ENCODE results near the gene TOMM70. TPM values are rescaled to one million over a fixed set of nuclear protein-coding genes. Genes with fewer than 3 reads are reported as not detected.
A peak's percentile ranks its signal among the peaks of the same experiment; 100 is the strongest.

Gene TOMM70
- polyA plus RNA-seq, 1 donor (not counting 4 experiments of a cell fraction or from before 2014, with no cell fraction given) = 40.8 TPM

DNA sequence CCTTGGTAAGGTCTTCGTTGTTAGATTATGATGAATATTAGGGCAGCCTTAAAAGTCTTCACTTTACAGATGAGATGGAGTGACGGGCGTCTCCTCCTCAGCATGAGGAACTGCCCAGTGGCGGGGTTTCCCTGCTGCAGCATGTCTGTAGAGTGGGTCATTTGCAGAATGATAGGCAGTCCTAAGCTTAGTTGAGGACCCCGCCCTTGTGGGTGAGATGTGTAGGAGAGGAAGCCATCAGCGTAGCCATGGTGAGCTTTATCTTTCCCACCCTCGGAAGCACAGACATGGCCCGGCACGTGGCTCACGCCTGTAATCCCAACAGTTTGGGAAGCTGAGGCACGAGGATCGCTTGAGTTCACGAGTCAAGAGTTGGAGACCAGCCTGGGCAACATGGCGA, 65.5 kb downstream of the TOMM70 start:
- peak overlapping the region; percentile 89 for H2AFZ ChIP-seq (ENCODE audit: control insufficient read depth, low read length)
- H3K36me3 ChIP-seq (ENCODE audit: control insufficient read depth in 2 of 2, extremely low read depth in 1 of 2, insufficient read depth in 2 of 2, low read length in 2 of 2) = peaks cover 0 to 15% of the 10 kb centered on the region in 2 experiments
- H3K9me3 ChIP-seq (ENCODE audit: control insufficient read depth, low read depth, low read length) = no peaks in the 10 kb centered on the region
- peak overlapping the region; percentile 98 for H3K4me2 ChIP-seq (ENCODE audit: control insufficient read depth, extremely low read depth, insufficient read depth, low read depth, low read length)
- H3K27me3 ChIP-seq (ENCODE audit: control insufficient read depth, extremely low read depth, insufficient read depth, low read length) = no peaks in the 10 kb centered on the region
- H4K20me1 ChIP-seq (ENCODE audit: control insufficient read depth, extremely low read depth, insufficient read depth, low read length) = no peaks in the 10 kb centered on the region
- H3K4me3 ChIP-seq (ENCODE audit: control insufficient read depth in 2 of 3, extremely low read depth in 1 of 3, insufficient read depth in 2 of 3, low read depth in 1 of 3, low read length in 3 of 3) = peak overlapping the region; percentile 70 to 93 (median 89)
- FAIRE-seq (no peak), DNase-seq (ENCODE audit: low read depth, low spot score) (no peak)
- H3K9me1 ChIP-seq (ENCODE audit: control insufficient read depth, extremely low read depth, insufficient read depth, low read length) = no peaks in the 10 kb centered on the region
- peaks cover 13% of the 10 kb centered on the region for H3K4me1 ChIP-seq (ENCODE audit: control insufficient read depth, extremely low read depth, insufficient read depth, low read length)
- peak overlapping the region; percentile 77 for H3K27ac ChIP-seq (ENCODE audit: control insufficient read depth, insufficient read depth, low read length)
- H3K9ac ChIP-seq (ENCODE audit: control insufficient read depth, extremely low read depth, insufficient read depth, low read length) = peak overlapping the region; percentile 91
- no peak for TF ChIP-seq EZH2 (IDR thresholded peaks at IDR 0.05; ENCODE audit: low read length)
- peaks cover 23% of the 10 kb centered on the region for H3K79me2 ChIP-seq (ENCODE audit: control insufficient read depth, insufficient read depth, low read length)
- dilution Hi-C loops (cut with MboI; ENCODE audit: extremely low pct_ligation_motif_present, low sequenced_read_pairs) = no loop called here

DNA sequence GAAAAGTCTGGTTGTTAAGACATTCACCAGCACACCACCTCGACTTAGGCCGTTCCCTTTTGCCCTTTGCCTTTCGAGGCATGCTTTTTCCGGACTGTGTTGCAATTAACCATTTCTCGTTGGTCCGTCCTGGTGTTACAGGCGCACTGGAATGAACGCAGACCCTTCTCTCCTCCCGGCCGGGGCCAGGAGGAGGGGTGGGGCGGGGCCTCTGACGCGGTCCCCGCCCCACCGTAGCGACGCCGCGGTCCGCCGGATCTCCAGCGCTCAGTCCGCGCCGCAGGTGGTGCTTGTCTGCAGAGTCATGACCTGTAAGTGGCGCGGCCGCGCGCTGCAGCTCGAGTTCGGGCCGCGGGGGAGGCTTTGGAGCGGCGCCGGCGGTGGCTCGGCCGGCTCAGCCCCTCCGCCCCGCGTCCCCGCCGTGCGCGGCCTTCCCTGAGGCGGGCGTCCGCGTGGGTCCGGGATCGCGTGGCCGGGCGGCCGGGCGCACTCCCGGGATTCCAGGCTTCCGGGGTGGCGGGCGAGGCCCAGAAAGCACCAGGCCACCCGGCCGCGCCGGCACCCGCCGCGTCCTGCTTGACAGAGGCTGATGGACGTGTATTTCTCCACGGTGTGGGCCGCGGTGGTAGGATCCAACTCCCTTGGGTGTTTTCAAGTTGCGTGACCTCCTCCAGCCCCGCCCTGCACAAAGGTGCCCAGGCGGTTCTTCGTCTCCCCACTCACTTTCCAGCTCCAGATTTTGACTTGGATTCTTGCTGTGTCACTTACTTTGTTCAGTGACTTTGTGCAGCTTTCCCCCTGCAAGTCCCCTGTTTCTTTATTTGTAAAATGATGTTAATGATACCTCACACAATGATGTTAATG, 66.2 kb downstream of the TOMM70 start, which contains the start of gene NIT2:
TSS of gene NIT2 (plus strand) at position 270 of the 864 bp plus-strand sequence. CDS start at position 305, 35 bp downstream.
- Histone ChIP-seq H4K20me1 (ENCODE audit: control insufficient read depth, extremely low read depth, insufficient read depth, low read length) (no peaks in the 10 kb centered on the region), H3K4me3 (ENCODE audit: control insufficient read depth in 2 of 3, extremely low read depth in 1 of 3, insufficient read depth in 2 of 3, low read depth in 1 of 3, low read length in 3 of 3) (peak within 1 kb of the TSS; percentile 70 to 93 (median 89)), H3K36me3 (ENCODE audit: control insufficient read depth in 2 of 2, extremely low read depth in 1 of 2, insufficient read depth in 2 of 2, low read length in 2 of 2) (peaks cover 0 to 10% of the 10 kb centered on the region in 2 experiments), H3K79me2 (ENCODE audit: control insufficient read depth, insufficient read depth, low read length) (peaks cover 23% of the 10 kb centered on the region), H2AFZ (ENCODE audit: control insufficient read depth, low read length) (peak within 1 kb of the TSS; percentile 100), H3K27ac (ENCODE audit: control insufficient read depth, insufficient read depth, low read length) (peak within 1 kb of the TSS; percentile 77), H3K9ac (ENCODE audit: control insufficient read depth, extremely low read depth, insufficient read depth, low read length) (peak within 1 kb of the TSS; percentile 91), H3K4me2 (ENCODE audit: control insufficient read depth, extremely low read depth, insufficient read depth, low read depth, low read length) (peak within 1 kb of the TSS; percentile 98), H3K4me1 (ENCODE audit: control insufficient read depth, extremely low read depth, insufficient read depth, low read length) (peaks cover 13% of the 10 kb centered on the region), H3K27me3 (ENCODE audit: control insufficient read depth, extremely low read depth, insufficient read depth, low read length) (no peaks in the 10 kb centered on the region), H3K9me1 (ENCODE audit: control insufficient read depth, extremely low read depth, insufficient read depth, low read length) (no peaks in the 10 kb centered on the region), H3K9me3 (ENCODE audit: control insufficient read depth, low read depth, low read length) (no peaks in the 10 kb centered on the region)
- dilution Hi-C loops (cut with MboI; ENCODE audit: extremely low pct_ligation_motif_present, low sequenced_read_pairs) = no loop called here
- DNase-seq (ENCODE audit: low read depth, low spot score) (peak; percentile 9), FAIRE-seq (no peak)
- TF ChIP-seq EZH2 (IDR thresholded peaks at IDR 0.05; ENCODE audit: low read length) (no peak), CTCF (optimal IDR thresholded peaks at IDR 0.05 in 1 of 3, IDR thresholded peaks at IDR 0.05 in 1 of 3, conservative IDR thresholded peaks at IDR 0.05 in 1 of 3; ENCODE audit: extremely low read depth in 1 of 3, insufficient read depth in 2 of 3, low read length in 3 of 3) (no peak)
